GM18868 (cell line): ENCODE data around the gene FABP1.

ENCODE experiments used
- ATAC-seq: cut with Tn5 transposase; IDR thresholded peaks from one replicate; pipeline ENCODE4 v1.9.1; 2021; ENCODE audit warnings: mild to moderate bottlenecking, moderate library complexity; ENCODE audit not compliant: unreplicated experiment

The FABP1 gene

GRCh38 chr2:88127888-88128653, at the start of gene FABP1:
Gene FABP1, minus strand, starts transcription at chr2:88128062. Its CDS starts 45 bp downstream, at chr2:88128017.
- ATAC-seq, result no peak

GRCh38 chr2:88177556-88177955, 49.7 kb upstream of the FABP1 start:
- ATAC-seq, result no peak

DNA sequence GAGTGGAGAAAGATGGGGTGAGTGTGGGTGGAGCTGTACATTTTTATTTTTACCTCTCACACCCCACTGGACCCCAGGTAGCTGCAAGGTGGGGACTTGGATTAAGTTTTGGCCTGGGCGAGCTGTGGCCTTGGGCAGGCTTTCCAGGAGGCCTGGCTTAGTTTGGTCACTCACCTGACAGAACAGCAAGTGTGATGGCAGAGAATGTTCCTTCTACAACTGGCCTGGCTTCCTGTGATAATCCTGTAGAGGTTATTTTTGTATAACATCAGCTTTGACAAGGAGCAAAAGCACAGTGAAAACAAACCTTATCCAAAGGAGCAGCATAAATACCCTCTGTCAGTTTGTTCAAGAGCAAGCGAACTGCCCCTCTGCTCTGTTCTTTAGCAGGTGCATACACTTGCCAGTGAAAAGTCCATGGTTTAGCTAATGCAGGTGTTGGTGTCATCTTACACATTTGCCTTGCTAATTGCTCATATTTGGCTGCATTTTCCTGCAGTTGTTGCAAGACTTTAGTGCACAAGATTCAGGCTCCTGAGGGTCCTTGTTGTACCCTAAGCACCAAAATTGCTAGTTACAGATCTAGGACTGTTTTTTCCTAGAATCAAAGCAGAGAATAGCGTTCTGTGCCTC, 48.6 kb upstream of the FABP1 start:
- ATAC-seq, result no peak

DNA sequence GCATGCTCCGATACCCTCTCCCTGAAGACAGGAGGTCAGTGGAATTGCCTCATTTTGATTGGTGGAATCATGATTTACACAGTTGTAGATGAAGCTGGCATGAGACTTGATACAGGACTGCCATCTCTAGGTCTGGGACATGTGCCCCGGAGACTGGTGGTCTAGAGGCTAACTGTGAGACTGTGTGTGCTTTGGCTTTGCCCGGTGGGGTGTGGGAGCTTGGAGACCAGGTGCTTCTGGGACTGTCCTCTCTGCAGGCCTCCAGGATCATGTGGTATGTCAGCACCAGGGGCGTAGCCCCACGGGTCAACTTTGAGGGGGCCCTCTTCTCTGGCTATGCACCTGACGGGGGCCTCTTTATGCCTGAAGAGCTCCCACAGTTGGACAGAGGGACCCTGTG, 45.0 kb upstream of the FABP1 start:
- no peak for ATAC-seq

- no peak for ATAC-seq
Measured at GRCh38 chr2:88171966-88172365, 44.1 kb upstream of the FABP1 start.

DNA sequence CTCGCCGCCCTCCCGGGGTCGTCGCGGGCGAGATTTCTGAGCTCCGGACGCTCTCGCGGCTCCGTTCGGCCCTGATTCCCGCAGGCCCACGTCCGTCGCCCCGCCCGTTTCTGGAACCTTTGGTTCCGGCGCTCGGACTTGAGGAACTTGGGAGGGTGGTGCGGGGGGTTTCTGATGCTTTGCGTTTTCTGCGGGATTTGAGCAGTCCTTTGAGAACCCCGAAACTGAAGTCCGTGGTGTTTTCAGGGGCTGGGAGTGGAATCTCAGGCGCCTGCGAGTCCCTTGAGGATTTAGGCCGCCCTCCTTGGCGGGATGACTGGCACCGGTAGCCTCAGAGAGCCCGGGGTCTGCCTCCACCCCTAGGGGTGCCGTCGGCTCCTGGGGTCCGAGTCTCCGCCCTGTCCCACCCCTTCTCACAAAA, 42.6 kb upstream of the FABP1 start:
- no peak for ATAC-seq

GRCh38 chr2:88168386-88168785, 40.5 kb upstream of the FABP1 start:
- ATAC-seq, result no peak

- no peak for ATAC-seq
Measured at GRCh38 chr2:88167740-88168139, 39.9 kb upstream of the FABP1 start.

GRCh38 chr2:88165332-88166003, 37.6 kb upstream of the FABP1 start:
- no peak for ATAC-seq

GRCh38 chr2:88161446-88162244, 33.8 kb upstream of the FABP1 start:
- no peak for ATAC-seq

GRCh38 chr2:88160517-88160916, 32.7 kb upstream of the FABP1 start:
- no peak for ATAC-seq

DNA sequence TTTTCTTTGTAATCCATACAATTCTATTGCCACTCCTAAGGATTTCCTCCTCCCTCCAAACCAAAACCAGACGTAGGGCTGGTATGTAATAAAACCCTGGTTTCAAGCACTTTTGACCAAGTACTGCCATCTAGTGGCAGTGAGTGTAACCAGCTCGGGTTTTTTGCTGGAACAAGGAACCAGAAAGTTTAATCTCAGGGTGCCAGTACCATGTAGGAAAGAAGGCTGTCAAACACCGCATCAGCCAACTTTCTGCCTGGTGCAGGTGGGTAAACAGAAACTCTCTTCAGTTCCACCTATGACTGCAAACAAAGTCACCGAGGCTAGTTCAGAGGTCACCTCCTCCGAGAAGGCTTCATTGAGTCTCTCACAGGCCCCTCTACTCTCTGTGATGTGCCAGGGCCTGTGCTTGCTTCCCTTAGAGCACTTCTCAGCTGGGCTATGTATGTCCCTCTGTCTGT, 32.1 kb upstream of the FABP1 start:
- no peak for ATAC-seq

- ATAC-seq, result no peak
Measured at GRCh38 chr2:88159481-88159880, 31.6 kb upstream of the FABP1 start.

DNA sequence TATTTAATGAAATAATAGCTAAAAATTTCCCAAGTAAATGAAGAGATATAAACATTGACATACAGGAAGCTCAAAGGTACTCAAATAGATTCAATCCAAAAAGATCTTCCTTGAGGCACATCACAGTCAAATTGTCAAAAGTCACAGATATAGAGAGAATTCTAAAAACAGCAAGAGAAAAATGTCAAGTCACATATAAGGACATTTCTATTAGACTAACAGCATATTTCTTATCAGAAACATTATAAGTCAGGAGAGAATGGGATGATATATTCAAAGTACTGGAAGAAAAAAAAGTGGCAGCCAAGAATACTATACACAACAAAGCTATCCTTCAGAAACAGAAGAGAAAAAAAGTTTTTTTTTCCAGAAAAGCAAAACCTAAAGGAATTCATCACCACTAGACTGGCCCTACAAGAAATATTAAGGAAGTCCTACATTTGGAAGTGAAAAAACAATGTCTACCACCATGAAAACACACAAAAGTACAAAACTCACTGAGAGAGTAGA, 21.1 kb upstream of the FABP1 start:
- no peak for ATAC-seq

GRCh38 chr2:88147145-88147544, 19.3 kb upstream of the FABP1 start:
- no peak for ATAC-seq

DNA sequence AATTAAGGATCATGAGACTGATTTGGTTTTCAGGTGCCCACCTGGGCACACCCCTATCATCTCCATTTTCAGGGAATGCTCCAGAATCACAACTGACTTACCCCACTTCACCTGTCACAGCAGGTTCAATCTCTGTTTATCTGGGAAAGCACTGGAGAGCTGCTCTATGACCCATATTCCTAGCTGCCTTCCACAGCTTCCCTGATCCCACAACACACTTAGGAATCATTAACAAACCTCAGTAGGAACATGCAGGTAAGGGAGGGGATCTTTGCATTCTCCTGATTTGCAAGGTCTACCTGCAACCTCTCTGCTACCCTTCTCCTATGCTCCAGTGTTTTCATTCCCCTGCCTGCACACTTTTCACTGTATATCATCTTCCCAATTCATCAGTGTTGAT, 18.7 kb upstream of the FABP1 start:
- ATAC-seq, result no peak

DNA sequence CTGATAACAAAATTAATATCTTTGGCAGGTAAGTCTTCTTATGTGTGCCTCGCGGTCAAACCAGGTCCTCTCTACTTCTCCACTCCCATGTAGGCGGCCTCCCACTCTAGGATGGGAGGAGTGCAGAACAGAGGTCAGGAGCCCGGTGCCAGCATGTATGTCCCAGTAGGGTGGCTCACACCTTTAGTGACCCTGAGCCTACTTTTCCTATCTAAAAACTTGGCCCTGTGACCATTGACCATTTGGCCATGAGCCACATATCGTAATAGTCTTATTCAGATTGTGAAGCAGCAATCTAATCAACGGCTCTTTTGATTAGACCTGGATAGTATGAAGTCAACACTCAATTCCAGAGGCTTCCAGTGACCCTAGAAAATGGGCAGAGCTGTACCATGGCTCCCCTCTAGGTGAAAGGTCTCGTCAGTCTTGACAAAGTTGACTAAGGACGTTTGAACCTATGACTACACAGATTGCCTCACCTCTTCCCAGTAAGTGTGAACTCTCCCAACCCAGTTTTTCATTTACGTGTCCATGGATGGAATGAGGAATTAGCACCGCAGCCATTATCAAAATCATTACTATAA, 17.1 kb upstream of the FABP1 start:
- no peak for ATAC-seq

DNA sequence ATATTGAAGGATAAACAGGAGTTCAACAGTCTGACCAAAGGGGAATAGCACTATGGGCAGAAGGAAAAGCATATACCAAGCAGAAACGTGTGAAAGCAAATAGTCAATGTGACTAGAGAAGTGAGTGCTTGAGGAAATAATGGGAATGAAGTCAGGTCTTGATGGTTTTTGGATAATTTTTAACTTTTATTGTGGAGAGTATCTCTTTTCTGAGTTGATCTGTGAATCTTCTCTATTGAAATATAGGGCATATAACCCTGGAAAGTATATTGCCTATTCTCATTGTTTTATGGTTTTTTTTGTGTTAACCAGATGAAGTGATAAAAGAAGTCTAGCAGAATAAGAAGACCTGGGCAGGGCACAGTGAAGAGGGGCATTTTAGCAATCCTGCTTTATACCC, 16.4 kb upstream of the FABP1 start:
- ATAC-seq, result no peak

DNA sequence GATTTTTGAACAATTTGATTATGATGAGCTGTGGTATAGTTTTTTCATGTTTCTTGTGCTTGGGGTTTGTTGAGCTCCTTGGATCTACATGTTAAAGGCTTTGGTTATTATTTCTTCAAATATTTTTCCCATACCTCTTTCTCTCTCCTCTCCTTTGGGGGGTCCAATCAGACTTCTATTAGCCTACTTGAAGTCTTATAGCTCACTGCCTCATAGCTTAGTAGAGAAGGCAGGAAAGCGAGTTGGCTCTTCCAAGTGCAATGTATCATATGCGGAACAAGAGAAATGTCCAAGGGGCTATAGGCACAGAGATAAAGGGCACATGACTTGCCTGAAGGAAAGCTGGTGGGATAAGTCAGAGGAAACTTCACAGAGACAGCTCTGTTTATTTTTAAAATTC, 14.1 kb upstream of the FABP1 start:
- no peak for ATAC-seq

DNA sequence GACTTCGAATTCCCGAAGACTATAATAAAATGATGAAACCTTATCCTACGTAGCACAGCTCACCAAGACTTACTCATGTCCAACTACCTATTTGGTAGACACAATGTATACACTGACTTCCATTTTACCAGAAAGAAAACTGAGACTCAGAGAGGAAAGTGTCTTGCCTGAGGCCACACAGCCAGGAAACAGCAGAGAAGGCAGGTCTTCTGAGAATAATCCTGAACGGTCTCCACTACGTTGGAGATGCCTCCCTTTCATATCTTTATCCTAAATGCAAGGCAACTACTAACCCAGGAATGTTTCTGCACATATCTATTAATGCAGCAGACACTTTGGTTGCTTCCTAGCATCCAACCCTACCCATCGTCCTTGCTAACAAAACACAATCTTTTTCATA, 11.9 kb upstream of the FABP1 start:
- ATAC-seq, result no peak
